ENCODE measurements around the gene KIAA1958.

Gene KIAA1958

DNA sequence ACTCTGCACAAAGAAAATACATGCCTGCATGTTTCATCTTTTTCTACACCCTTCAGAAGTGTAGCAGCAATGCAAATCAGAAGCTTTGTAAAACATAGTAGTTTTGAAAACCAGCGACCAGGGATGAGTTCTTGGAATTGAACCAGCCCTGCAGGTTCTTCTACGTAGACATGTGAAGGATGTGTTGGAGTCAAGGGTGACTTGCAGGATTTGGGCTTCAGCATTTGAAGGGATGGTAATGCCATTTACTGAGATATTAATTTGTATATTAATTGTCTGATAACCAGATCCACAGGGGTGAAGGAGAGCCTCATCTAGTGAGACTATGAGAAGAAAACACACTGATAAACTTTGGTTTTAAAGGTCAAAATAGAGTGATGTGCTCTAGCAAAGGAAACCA is 72.4 kb downstream of the KIAA1958 start:
- Mint-ChIP-seq H3K27ac (peak overlapping the region in 1 of 3 experiments; percentile 2), H3K4me1 (peaks cover 4% of the 10 kb centered on the region), H3K27me3 (ENCODE audit: low read depth) (peaks cover 4% of the 10 kb centered on the region), H3K9me3 (no peaks in the 10 kb centered on the region), H3K36me3 (ENCODE audit: low read depth) (peaks cover 4% of the 10 kb centered on the region), H3K4me3 (no peak overlapping the region)
- TF ChIP-seq, protein P1, sequence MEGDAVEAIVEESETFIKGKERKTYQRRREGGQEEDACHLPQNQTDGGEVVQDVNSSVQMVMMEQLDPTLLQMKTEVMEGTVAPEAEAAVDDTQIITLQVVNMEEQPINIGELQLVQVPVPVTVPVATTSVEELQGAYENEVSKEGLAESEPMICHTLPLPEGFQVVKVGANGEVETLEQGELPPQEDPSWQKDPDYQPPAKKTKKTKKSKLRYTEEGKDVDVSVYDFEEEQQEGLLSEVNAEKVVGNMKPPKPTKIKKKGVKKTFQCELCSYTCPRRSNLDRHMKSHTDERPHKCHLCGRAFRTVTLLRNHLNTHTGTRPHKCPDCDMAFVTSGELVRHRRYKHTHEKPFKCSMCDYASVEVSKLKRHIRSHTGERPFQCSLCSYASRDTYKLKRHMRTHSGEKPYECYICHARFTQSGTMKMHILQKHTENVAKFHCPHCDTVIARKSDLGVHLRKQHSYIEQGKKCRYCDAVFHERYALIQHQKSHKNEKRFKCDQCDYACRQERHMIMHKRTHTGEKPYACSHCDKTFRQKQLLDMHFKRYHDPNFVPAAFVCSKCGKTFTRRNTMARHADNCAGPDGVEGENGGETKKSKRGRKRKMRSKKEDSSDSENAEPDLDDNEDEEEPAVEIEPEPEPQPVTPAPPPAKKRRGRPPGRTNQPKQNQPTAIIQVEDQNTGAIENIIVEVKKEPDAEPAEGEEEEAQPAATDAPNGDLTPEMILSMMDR (IDR thresholded peaks at IDR 0.05; ENCODE audit: unreplicated experiment in 3 of 3), result no peak

DNA sequence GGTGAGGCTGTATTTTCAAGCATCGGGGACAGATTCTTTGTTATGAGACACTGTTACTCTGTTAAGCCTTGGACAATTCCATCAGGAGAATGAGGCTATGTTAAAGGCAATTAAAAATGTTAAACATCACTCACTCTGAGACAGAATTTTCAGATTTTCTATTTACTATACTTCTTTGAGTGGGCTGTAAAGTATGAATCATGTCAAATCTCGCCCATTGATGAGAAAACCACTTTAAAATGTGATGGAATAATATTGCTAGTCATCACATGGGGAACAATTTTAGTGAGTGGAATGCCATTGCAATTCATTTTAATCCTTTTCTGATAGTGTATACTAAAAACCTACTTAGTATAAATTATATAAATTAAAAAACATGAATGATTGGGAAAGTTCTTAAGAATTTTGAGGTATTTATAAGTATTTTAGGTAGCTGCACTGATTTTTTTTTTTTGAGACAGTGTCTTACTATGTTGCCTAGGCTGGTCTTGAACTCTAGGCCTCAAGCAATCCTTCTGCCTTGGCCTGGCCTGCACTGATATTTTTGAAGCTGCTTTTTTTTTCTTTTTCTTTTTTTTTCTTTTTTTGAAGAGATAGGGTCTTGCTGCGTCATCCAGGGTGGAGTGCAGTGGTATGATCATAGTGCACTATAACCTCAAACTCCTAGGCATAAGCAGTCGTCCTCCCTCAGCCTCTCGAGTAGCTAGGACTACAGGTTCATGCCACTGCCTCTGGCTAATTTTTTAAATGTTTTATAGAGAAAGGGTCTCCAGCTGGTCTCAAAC is 73.2 kb downstream of the KIAA1958 start:
- Mint-ChIP-seq H3K9me3 (no peaks in the 10 kb centered on the region), H3K27ac (no peak overlapping the region), H3K27me3 (ENCODE audit: low read depth) (peaks cover 4% of the 10 kb centered on the region), H3K36me3 (ENCODE audit: low read depth) (peaks cover 4% of the 10 kb centered on the region), H3K4me1 (peaks cover 4% of the 10 kb centered on the region), H3K4me3 (no peak overlapping the region)
- TF ChIP-seq, protein P1 (IDR thresholded peaks at IDR 0.05; ENCODE audit: unreplicated experiment in 3 of 3), result no peak

DNA sequence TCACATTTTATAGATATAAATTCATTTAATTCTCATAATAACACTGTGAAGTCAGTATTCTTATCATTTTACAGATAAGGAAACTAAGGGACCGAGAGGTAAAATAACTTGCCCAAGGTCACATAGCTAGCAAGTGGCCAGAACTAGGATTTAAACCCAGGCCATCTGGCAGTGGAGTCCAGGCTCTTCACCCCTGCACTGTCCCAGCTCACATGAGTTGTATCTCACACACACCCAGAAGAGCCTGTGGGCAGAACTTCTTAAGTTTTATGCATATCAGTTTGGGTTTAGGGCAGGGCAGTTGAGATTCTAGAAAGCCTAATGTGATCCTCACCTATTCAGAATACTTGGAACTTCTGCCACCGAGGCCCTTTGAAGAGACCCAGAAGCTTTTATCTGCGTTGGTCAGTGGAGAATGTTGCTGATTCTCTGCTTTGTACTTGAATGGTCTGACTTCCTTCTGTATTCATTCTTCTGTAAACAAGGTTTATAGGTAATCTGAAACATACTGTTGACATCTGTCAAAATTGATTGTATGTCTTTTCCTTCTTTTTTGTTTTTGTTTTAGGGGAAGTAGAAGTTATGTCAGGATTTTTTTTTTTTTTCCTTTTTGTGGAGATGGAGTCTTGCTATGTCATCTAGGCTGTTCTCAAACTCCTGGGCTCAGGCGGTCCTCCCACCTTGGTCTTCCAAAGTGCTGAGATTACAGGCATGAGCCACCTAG is 75.8 kb downstream of the KIAA1958 start:
- Mint-ChIP-seq H3K27ac (no peak overlapping the region), H3K36me3 (ENCODE audit: low read depth) (no peaks in the 10 kb centered on the region), H3K4me1 (no peaks in the 10 kb centered on the region), H3K4me3 (no peak overlapping the region), H3K9me3 (no peaks in the 10 kb centered on the region), H3K27me3 (ENCODE audit: low read depth) (no peaks in the 10 kb centered on the region)
- TF ChIP-seq, protein P1 (IDR thresholded peaks at IDR 0.05; ENCODE audit: unreplicated experiment in 3 of 3), result no peak

DNA sequence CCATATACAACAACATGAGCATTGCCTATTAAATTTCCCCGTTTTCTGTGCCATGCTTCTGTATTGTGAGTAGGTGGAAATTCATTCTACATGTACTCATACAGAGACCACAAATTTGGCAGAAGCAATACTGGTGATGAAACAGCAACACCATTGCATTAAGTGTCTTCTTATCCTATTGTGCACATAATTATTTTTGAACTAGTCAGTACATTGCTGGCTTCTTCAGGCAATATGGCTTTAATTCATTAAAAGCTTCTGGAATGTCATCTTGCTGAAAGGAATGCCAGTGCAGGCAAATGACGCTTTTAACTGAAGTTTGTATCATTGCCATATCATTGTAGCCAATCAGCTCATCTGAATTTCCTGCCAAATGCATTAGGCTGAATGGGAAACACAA is 82.6 kb downstream of the KIAA1958 start:
- Mint-ChIP-seq H3K36me3 (ENCODE audit: low read depth) (peaks cover 12% of the 10 kb centered on the region), H3K9me3 (no peaks in the 10 kb centered on the region), H3K4me1 (peaks cover 31% of the 10 kb centered on the region), H3K27ac (no peak overlapping the region), H3K27me3 (ENCODE audit: low read depth) (no peaks in the 10 kb centered on the region), H3K4me3 (no peak overlapping the region)
- TF ChIP-seq, protein P1 (IDR thresholded peaks at IDR 0.05; ENCODE audit: unreplicated experiment in 3 of 3), result no peak

DNA sequence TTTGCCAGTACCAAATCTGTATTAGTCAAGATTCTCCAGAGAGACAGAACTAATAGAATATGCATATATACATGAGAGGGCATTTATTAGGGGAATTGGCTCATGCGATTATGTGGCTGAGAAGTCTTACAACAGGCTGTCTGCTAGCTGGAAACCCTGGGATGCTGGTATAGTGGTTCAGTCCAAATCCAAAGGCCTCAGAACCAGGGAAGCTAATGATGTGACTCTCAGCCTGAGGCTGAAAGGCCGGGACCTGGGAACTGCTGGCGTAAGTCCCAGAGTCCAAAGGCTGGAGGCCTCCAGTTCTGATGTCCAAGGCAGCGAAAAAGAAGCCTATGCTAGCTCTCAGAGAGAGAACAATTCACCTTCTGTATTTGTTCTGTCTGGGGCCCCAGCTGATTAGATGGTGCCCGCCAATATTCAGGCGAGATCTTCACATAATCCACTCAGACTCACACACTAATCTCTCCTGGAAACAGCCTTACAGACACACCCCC is 84.1 kb downstream of the KIAA1958 start:
- H3K4me3 Mint-ChIP-seq, result no peak overlapping the region
- H3K27me3 Mint-ChIP-seq (ENCODE audit: low read depth), result no peaks in the 10 kb centered on the region
- TF ChIP-seq, protein P1 (IDR thresholded peaks at IDR 0.05; ENCODE audit: unreplicated experiment in 3 of 3), result no peak
- H3K4me1 Mint-ChIP-seq, result peaks cover 31% of the 10 kb centered on the region
- H3K9me3 Mint-ChIP-seq, result no peaks in the 10 kb centered on the region
- peaks cover 26% of the 10 kb centered on the region for H3K36me3 Mint-ChIP-seq (ENCODE audit: low read depth)
- peak overlapping the region; percentile 28 to 71 (median 56) for H3K27ac Mint-ChIP-seq

Measured in nephron (organoid).